H1 (cell line): Measurements from ENCODE around the gene CST4.

Source experiments
- ATF2 ChIP-seq: IDR thresholded peaks from 2 replicates; pipeline ENCODE4 v1.6.1; 2012; ENCODE audit warnings: low read length, inconsistent platforms
- CEBPB ChIP-seq: IDR thresholded peaks from 2 replicates; pipeline ENCODE4 v1.6.1; 2012; ENCODE audit warnings: low read depth, low read length
- EP300 ChIP-seq, 2 experiments: IDR thresholded peaks; 1 replicate in 1 of 2; 2 replicates in 1 of 2; pipeline ENCODE4 v1.6.1; 2011 to 2012; ENCODE audit warnings: low read depth in 2 of 2, low read length in 2 of 2, mild to moderate bottlenecking in 2 of 2, borderline replicate concordance in 1 of 2, inconsistent platforms in 1 of 2, moderate library complexity in 1 of 2
- YY1 ChIP-seq: IDR thresholded peaks from 2 replicates; pipeline ENCODE4 v1.6.1; 2011; ENCODE audit warnings: low read depth, mild to moderate bottlenecking, low read length

- TF ChIP-seq YY1, result no peak
- no peak for TF ChIP-seq EP300 (IDR thresholded peaks at IDR 0.05; ENCODE audit: borderline replicate concordance in 1 of 2, low read depth in 2 of 2, low read length in 2 of 2)
- TF ChIP-seq CEBPB, result no peak
- TF ChIP-seq ATF2, result no peak
Measured at GRCh38 chr20:23646106-23646873, 42.5 kb downstream of the CST4 start.
